ENCODE data around the gene ANKRD20A1.
"Not testable (repeated sequence)": the region's sequence is repeated elsewhere in the genome, so short reads cannot be mapped to it uniquely, and the experiment has no call there.

The ANKRD20A1 gene

DNA sequence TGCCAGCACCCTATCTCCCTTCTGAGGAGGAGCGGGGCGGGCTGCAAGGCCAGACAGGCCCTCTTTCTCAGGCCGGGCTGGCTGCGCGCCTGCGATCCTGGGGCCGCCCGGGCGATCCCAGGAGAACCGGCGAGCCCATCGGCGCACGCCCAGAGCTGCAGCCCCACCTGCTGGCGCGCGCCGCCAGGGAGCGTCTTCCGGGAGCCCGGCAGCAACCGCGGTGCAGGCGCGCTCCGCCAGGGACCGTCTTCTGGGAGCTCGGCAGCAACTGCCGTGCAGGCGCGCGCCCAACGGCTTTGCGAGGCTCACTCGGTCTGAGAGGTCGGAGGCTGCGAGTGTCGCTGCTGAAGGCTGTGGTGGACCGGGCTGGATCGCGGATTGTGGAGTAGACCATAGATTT lies at the start of gene ANKRD20A1:
ANKRD20A1 (plus strand) TSS at position 61 of the 400 bp plus-strand sequence. CDS start 496 bp downstream, outside the sequence.
- TF ChIP-seq GATA2, GATA3 (IDR thresholded peaks at IDR 0.05; ENCODE audit: low read depth, low read length): not testable (repeated sequence)
